ENCODE measurements around the gene EHD1. TPM values are rescaled to one million over a fixed set of nuclear protein-coding genes. Genes with fewer than 3 reads are reported as not detected.
"Not testable (repeated sequence)": the region's sequence is repeated elsewhere in the genome, so short reads cannot be mapped to it uniquely, and the experiment has no call there.

Gene EHD1
- total RNA-seq, 1 donor from 2014 or later = 216 TPM

- H3K4me1 ChIP-seq = peaks cover 21 to 24% of the 10 kb centered on the region in 2 donors
- TF ChIP-seq CTCF (IDR thresholded peaks at IDR 0.05) = no peak
- no peak overlapping the region for H3K4me3 ChIP-seq
- peaks cover 13 to 19% of the 10 kb centered on the region in 2 donors for H3K36me3 ChIP-seq
- peak overlapping the region; percentile 72 to 95 for H3K27ac ChIP-seq
- H3K9me3 ChIP-seq = no peaks in the 10 kb centered on the region
- intact Hi-C loops (cut with DNase I) = loop anchor here (5.0 kb wide), 1 partner anchor 163 kb away; the partner anchor contains the start of gene ARL2
- no peak for DNase-seq (ENCODE audit: low spot score in 2 of 2)
- no peaks in the 10 kb centered on the region for H3K27me3 ChIP-seq
Measured at GRCh38 chr11:64848826-64849597, 29.4 kb downstream of the EHD1 start.

GRCh38 chr11:64848214-64848825 is 30.1 kb downstream of the EHD1 start:
- no peak for DNase-seq (ENCODE audit: low spot score in 2 of 2)
- no peak overlapping the region for H3K27ac ChIP-seq
- no peaks in the 10 kb centered on the region for H3K9me3 ChIP-seq
- peaks cover 17 to 18% of the 10 kb centered on the region in 2 donors for H3K4me1 ChIP-seq
- no peak for TF ChIP-seq CTCF (IDR thresholded peaks at IDR 0.05)
- H3K27me3 ChIP-seq = no peaks in the 10 kb centered on the region
- H3K4me3 ChIP-seq = no peak overlapping the region
- intact Hi-C loops (cut with DNase I) = loop anchor here (5.0 kb wide), 1 partner anchor 164 kb away; the partner anchor contains the start of gene ARL2
- H3K36me3 ChIP-seq = peaks cover 6 to 12% of the 10 kb centered on the region in 2 donors

- no peak overlapping the region for H3K4me3 ChIP-seq
- DNase-seq (ENCODE audit: low spot score in 2 of 2) = peak in 1 of 2 donors; percentile 94
- H3K9me3 ChIP-seq = no peaks in the 10 kb centered on the region
- peaks cover 16 to 17% of the 10 kb centered on the region in 2 donors for H3K4me1 ChIP-seq
- no peak overlapping the region for H3K27ac ChIP-seq
- peaks cover 0 to under 1% of the 10 kb centered on the region in 2 donors for H3K36me3 ChIP-seq
- intact Hi-C loops (cut with DNase I) = loop anchor here (1.0 to 5.0 kb wide), 2 partner anchors 47 to 165 kb away; partner anchors contain the start of gene ARL2
- no peaks in the 10 kb centered on the region for H3K27me3 ChIP-seq
- TF ChIP-seq CTCF (IDR thresholded peaks at IDR 0.05) = peak; percentile 97 to 98 (median 98)
Measured at GRCh38 chr11:64846998-64847666, 31.3 kb downstream of the EHD1 start.

- H3K27me3 ChIP-seq; H3K9me3 ChIP-seq; DNase-seq (ENCODE audit: low spot score in 2 of 2); H3K36me3 ChIP-seq; H3K4me3 ChIP-seq; H3K27ac ChIP-seq: not testable (repeated sequence)
- intact Hi-C loops (cut with DNase I) = loop anchor here (5.0 kb wide), 1 partner anchor 167 kb away; the partner anchor contains the start of gene ARL2
- peaks cover 16 to 17% of the 10 kb centered on the region in 2 donors for H3K4me1 ChIP-seq
Measured at GRCh38 chr11:64845776-64846129, 32.7 kb downstream of the EHD1 start.

GRCh38 chr11:64845129-64845775 is 33.2 kb downstream of the EHD1 start:
- intact Hi-C loops (cut with DNase I) = loop anchor here (5.0 kb wide), 1 partner anchor 167 kb away; the partner anchor contains the start of gene ARL2
- Histone ChIP-seq H3K4me1 (peaks cover 15 to 17% of the 10 kb centered on the region in 2 donors), H3K9me3 (no peaks in the 10 kb centered on the region), H3K27ac (no peak overlapping the region), H3K36me3 (no peaks in the 10 kb centered on the region), H3K27me3 (no peaks in the 10 kb centered on the region), H3K4me3 (peak overlapping the region; percentile 40 to 64)
- no peak for TF ChIP-seq CTCF (IDR thresholded peaks at IDR 0.05)
- DNase-seq (ENCODE audit: low spot score in 2 of 2) = no peak
